Measurements from ENCODE around the gene SLC7A8. TPM values are rescaled to one million over a fixed set of nuclear protein-coding genes. Genes with fewer than 3 reads are reported as not detected.

Gene SLC7A8
- total and polyA plus RNA-seq, 2 of the 4 experiments (the other 2 are of a cell fraction) = 0.31 TPM; not detected in 1

DNA sequence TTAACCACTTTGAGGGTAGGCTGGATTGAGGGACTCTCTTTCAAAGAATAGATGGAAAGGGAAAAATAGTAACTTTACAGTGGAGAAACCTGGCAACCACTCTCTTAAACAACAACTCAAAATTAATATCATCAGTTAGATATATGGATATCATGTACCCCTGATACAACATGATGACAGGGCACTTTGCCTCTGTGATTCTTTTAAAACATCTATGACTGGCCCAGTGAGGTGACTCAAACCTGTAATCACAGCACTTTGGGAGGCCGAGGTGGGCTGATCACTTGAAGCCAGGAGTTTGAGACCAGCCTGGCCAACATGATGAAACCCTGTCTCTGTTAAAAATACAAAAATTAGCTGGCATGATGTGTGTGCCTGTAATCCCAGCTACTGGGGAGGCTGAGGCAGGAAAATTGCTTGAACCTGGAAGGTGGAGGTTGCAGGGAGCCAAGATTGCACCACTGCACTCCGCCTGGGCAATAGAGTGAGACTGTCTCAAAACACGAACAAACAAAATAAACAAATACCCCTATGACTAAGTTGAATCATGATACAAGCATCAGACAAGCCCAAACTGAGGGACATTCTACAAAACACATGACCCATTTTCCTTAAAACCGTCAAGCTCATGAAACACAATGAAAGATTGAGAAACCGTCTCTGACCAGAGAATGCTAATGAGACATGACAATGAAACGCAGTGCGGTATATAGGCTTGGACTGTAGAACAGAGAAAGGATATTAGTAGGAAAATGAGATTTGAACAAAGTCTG is 26.4 kb upstream of the SLC7A8 start:
- Histone ChIP-seq H3K4ac (ENCODE audit: low read depth, low read length) (no peak overlapping the region), H3K79me1 (ENCODE audit: low read depth in 1 of 2, low read length in 2 of 2) (no peaks in the 10 kb centered on the region), H3K9me3 (ENCODE audit: control insufficient read depth, insufficient read depth, low read length) (no peaks in the 10 kb centered on the region), H3K23ac (ENCODE audit: low read depth, low read length) (no peak overlapping the region), H3K4me1 (ENCODE audit: control insufficient read depth, insufficient read depth, low read length) (no peaks in the 10 kb centered on the region), H3K9me1 (ENCODE audit: insufficient read depth, low read length) (no peaks in the 10 kb centered on the region), H3K27ac (ENCODE audit: insufficient read depth, low read length) (no peak overlapping the region), H3K4me3 (ENCODE audit: insufficient read depth, low read depth, low read length) (no peak overlapping the region), H2BK15ac (ENCODE audit: low read depth, low read length) (no peak overlapping the region), H2AFZ (replicated peaks; ENCODE audit: low read length, poor library complexity) (no peak overlapping the region), H2AK5ac (ENCODE audit: low read depth, low read length) (no peak overlapping the region), H2BK120ac (ENCODE audit: low read depth, low read length) (no peak overlapping the region), H4K5ac (ENCODE audit: low read depth, low read length) (no peak overlapping the region), H3K18ac (ENCODE audit: low read depth, low read length) (no peak overlapping the region), H2BK5ac (ENCODE audit: low read depth, low read length, poor library complexity, severe bottlenecking) (no peak overlapping the region), H2AK9ac (replicated peaks; ENCODE audit: low read depth, low read length, poor library complexity) (no peak overlapping the region), H4K8ac (ENCODE audit: low read depth in 2 of 2, low read length in 2 of 2) (no peak overlapping the region), H4K91ac (ENCODE audit: insufficient read depth, low read depth, low read length) (no peak overlapping the region), H3K14ac (replicated peaks; ENCODE audit: low read depth, low read length) (no peak overlapping the region), H3K36me3 (ENCODE audit: control insufficient read depth, insufficient read depth, low read length) (no peaks in the 10 kb centered on the region), H3K9ac (ENCODE audit: low read depth, low read length) (no peak overlapping the region), H3K56ac (ENCODE audit: extremely low read depth, insufficient read depth, low read length) (no peak overlapping the region), H4K20me1 (ENCODE audit: insufficient read depth, low read length) (no peaks in the 10 kb centered on the region), H2BK20ac (ENCODE audit: low read depth, low read length) (no peak overlapping the region), H3K27me3 (ENCODE audit: control insufficient read depth, insufficient read depth, low read length) (peaks cover 6% of the 10 kb centered on the region), H3K4me2 (ENCODE audit: low read depth, low read length) (no peak overlapping the region)
- 74% methylated on average over 3 of the region's 7 CpGs; no CpG with 5 or more reads in 1 of the 2 experiments for WGBS, 2 experiments (ENCODE audit: extremely low coverage in 2 of 2, insufficient read length in 1 of 2)
- ChIA-PET CTCF (no interaction called here), POLR2A (ENCODE audit: unreplicated experiment) (interaction anchor here (0.5 kb wide), 1 partner anchor 826 kb away, joined by 4 read pairs; no protein-coding TSS in a partner anchor)
- BruUV-seq (replicated peaks) = no TSS peak
- DNase-seq = peak; percentile 50
- intact Hi-C loops (cut with micrococcal nuclease) (no loop called here), in situ Hi-C loops (cut with MboI; ENCODE audit: low sequenced_read_pairs) (no loop called here), dilution Hi-C loops (cut with HindIII; ENCODE audit: low sequenced_read_pairs, unreplicated experiment) (no loop called here)
- peak; percentile 59 for ATAC-seq (ENCODE audit: low read depth)
- TF ChIP-seq RCOR1 (IDR thresholded peaks at IDR 0.05; ENCODE audit: insufficient replicate concordance, low read length) (no peak), CEBPB (IDR thresholded peaks at IDR 0.05; ENCODE audit: low read depth, low read length) (peak; percentile 61)

All from IMR-90 (cell line).